ENCODE results near the gene CARD8. TPM values are rescaled to one million over a fixed set of nuclear protein-coding genes. Genes with fewer than 3 reads are reported as not detected.

CARD8 gene
- total and polyA plus RNA-seq, 10 of the 15 experiments (the other 5 are each of a cell fraction or from before 2014, with no cell fraction given): 39.8 to 69.8 (median 46.1) TPM

DNA sequence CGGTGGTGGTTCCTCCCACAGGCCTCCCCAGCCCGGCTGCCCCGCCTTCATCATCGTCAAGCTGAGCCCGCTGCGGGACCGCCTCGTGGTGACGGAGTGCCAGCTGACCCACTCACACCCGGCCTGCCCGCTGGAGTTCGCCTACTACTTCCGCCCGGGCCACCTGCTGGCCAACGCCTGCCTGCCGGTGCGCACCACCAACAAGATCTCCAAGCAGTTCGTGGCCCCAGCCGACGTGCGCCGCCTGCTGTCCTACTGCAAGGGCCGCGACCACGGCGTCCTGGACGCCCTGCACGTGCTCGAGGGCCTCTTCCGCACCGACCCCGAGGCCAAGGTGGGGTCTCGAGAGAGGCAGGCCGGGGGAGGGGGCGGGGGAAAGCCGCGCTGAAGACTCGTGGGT lies 73.3 kb downstream of the CARD8 start:
- FAIRE-seq: no peak
- no peak for ATAC-seq
- ChIA-PET CTCF (no interaction called here), SMC1A (ENCODE audit: uncharacterized antibody, unreplicated experiment) (no interaction called here), POLR2A (interaction anchor here (0.7 kb wide), 1 partner anchor 140 kb away, joined by 3 read pairs; no protein-coding TSS in a partner anchor), RAD21 (ENCODE audit: unreplicated experiment) (no interaction called here)
- intact Hi-C loops (cut with micrococcal nuclease; ENCODE audit: unreplicated experiment): no loop called here
- in situ Hi-C loops (cut with MboI): no loop called here
- 99% methylated on average over 33 of the region's 38 CpGs for WGBS (ENCODE audit: insufficient coverage, insufficient replicate concordance, low lambda C conversion rate, missing lambda C conversion rate)
- no peaks in the 10 kb centered on the region for H3K27me3 ChIP-seq (replicated peaks in 1 of 2; ENCODE audit: control insufficient read depth in 2 of 2, insufficient read depth in 2 of 2, low read length in 1 of 2)
- no peaks in the 10 kb centered on the region for H4K20me1 ChIP-seq (ENCODE audit: control insufficient read depth, insufficient read depth)
- H3K79me2 ChIP-seq (ENCODE audit: control insufficient read depth, insufficient read depth, low read length): no peaks in the 10 kb centered on the region
- H3K36me3 ChIP-seq (ENCODE audit: control insufficient read depth in 2 of 2, insufficient read depth in 2 of 2, low read length in 1 of 2): peaks cover 0 to 3% of the 10 kb centered on the region in 2 experiments; a peak in 1 of 4 replicates
- no peak overlapping the region for H2AFZ ChIP-seq (ENCODE audit: control insufficient read depth, low read depth, low read length)
- TF ChIP-seq MYC (IDR thresholded peaks at IDR 0.05; ENCODE audit: insufficient read depth, insufficient read length, insufficient replicate concordance, low read length, severe bottlenecking) (no peak), RUNX3 (IDR thresholded peaks at IDR 0.05; ENCODE audit: low read length) (no peak), CBFB (IDR thresholded peaks at IDR 0.05; ENCODE audit: low read depth) (no peak), RBBP5 (conservative IDR thresholded peaks at IDR 0.05) (no peak)
- H3K9ac ChIP-seq (ENCODE audit: control insufficient read depth, insufficient read depth, low read length): no peak overlapping the region
- BruUV-seq (replicated peaks): no TSS peak
- H3K9me3 ChIP-seq (replicated peaks; ENCODE audit: control insufficient read depth, insufficient read depth, low read length): peaks cover 2% of the 10 kb centered on the region; the same call in 2 of the 3 replicates
- H3K27ac ChIP-seq (ENCODE audit: control insufficient read depth, insufficient read depth): no peak overlapping the region
- DNase-seq (ENCODE audit: low read depth, low spot score): no peak
- H3K4me2 ChIP-seq (ENCODE audit: control insufficient read depth, insufficient read depth): no peak overlapping the region
- peaks cover 12% of the 10 kb centered on the region for H3K4me1 ChIP-seq (ENCODE audit: control insufficient read depth, insufficient read depth, low read length)
- no peak overlapping the region for H3K4me3 ChIP-seq

GRCh38 chr19:48181505-48181904 lies 74.2 kb downstream of the CARD8 start:
- Histone ChIP-seq H3K27ac (ENCODE audit: control insufficient read depth, insufficient read depth) (no peak overlapping the region), H3K9me3 (replicated peaks; ENCODE audit: control insufficient read depth, insufficient read depth, low read length) (peaks cover 2% of the 10 kb centered on the region; the same call in 2 of the 3 replicates), H3K79me2 (ENCODE audit: control insufficient read depth, insufficient read depth, low read length) (no peaks in the 10 kb centered on the region), H2AFZ (ENCODE audit: control insufficient read depth, low read depth, low read length) (no peak overlapping the region), H3K36me3 (ENCODE audit: control insufficient read depth in 2 of 2, insufficient read depth in 2 of 2, low read length in 1 of 2) (peaks cover 0 to 4% of the 10 kb centered on the region in 2 experiments; a peak in 1 of 4 replicates), H3K4me3 (no peak overlapping the region), H3K4me2 (ENCODE audit: control insufficient read depth, insufficient read depth) (no peak overlapping the region), H3K27me3 (replicated peaks in 1 of 2; ENCODE audit: control insufficient read depth in 2 of 2, insufficient read depth in 2 of 2, low read length in 1 of 2) (no peaks in the 10 kb centered on the region), H4K20me1 (ENCODE audit: control insufficient read depth, insufficient read depth) (no peaks in the 10 kb centered on the region), H3K4me1 (ENCODE audit: control insufficient read depth, insufficient read depth, low read length) (peaks cover 7% of the 10 kb centered on the region), H3K9ac (ENCODE audit: control insufficient read depth, insufficient read depth, low read length) (no peak overlapping the region)
- RAD21 ChIA-PET (ENCODE audit: unreplicated experiment): no interaction called here
- intact Hi-C loops (cut with micrococcal nuclease; ENCODE audit: unreplicated experiment): no loop called here
- SMC1A ChIA-PET (ENCODE audit: uncharacterized antibody, unreplicated experiment): no interaction called here
- CTCF ChIA-PET: no interaction called here
- ATAC-seq (no peak), FAIRE-seq (no peak), DNase-seq (ENCODE audit: low read depth, low spot score) (no peak)
- 86% methylated on average over 5 of the region's 5 CpGs for WGBS (ENCODE audit: insufficient coverage, insufficient replicate concordance, low lambda C conversion rate, missing lambda C conversion rate)
- in situ Hi-C loops (cut with MboI): no loop called here
- BruUV-seq (replicated peaks): no TSS peak
- no peak for TF ChIP-seq KLF5 (IDR thresholded peaks at IDR 0.05; ENCODE audit: partially characterized antibody)
- TF ChIP-seq WRNIP1 (IDR thresholded peaks at IDR 0.05; ENCODE audit: borderline replicate concordance, low read depth, low read length): no peak
- no peak for TF ChIP-seq MYB (IDR thresholded peaks at IDR 0.05; ENCODE audit: borderline replicate concordance, low read depth, low read length)
- TF ChIP-seq SREBF2 (IDR thresholded peaks at IDR 0.05; ENCODE audit: low read length): no peak
- TF ChIP-seq FOS (IDR thresholded peaks at IDR 0.05; ENCODE audit: borderline replicate concordance, extremely low read depth, insufficient read length): no peak
- TF ChIP-seq BCL11A (IDR thresholded peaks at IDR 0.05; ENCODE audit: low read depth, low read length): no peak
- no peak for TF ChIP-seq SKIL (IDR thresholded peaks at IDR 0.05; ENCODE audit: low read depth, poor library complexity, severe bottlenecking)
- no peak for TF ChIP-seq CREB1 (IDR thresholded peaks at IDR 0.05; ENCODE audit: low read depth)
- POLR2A ChIA-PET: no interaction called here

All from GM12878 (cell line).